Measurements from ENCODE around the gene PDE11A. TPM values are rescaled to one million over a fixed set of nuclear protein-coding genes. Genes with fewer than 3 reads are reported as not detected.
A peak's percentile ranks its signal among the peaks of the same experiment; 100 is the strongest.

PDE11A gene
- total RNA-seq, 8 experiments from 2014 or later, result 0.31 to 6.9 (median 3.9) TPM

GRCh38 chr2:177746358-177746757, 326.2 kb downstream of the PDE11A start:
- H3K4me1 ChIP-seq (replicated peaks in 1 of 2), result peaks cover 0 to 4% of the 10 kb centered on the region in 2 donors
- no peak for ATAC-seq (replicated peaks in 6 of 8)
- in situ Hi-C loops (cut with MboI; ENCODE audit: low pct_unique_long_range_greater_than_20kb in 2 of 9, low sequenced_read_pairs in 9 of 9, unreplicated experiment in 9 of 9), result loop anchor here in 4 of 9 experiments (25.0 kb wide), 2 partner anchors 259 to 584 kb away; no protein-coding TSS in a partner anchor

GRCh38 chr2:177745531-177745930, 327.0 kb downstream of the PDE11A start:
- no peak for ATAC-seq (replicated peaks in 6 of 8)
- 40% methylated on average over 1 of the region's 1 CpG; no CpG with 5 or more reads in 9 of the 10 experiments for WGBS, 10 experiments

More at GRCh38 chr2:177746358-177746757, 326.2 kb downstream of the PDE11A start:
- no peak overlapping the region for H3K27ac ChIP-seq
- 21 to 100% (median 81%) methylated on average over 1 to 2 of the region's 2 CpGs; no CpG with 5 or more reads in 1 of the 10 experiments for WGBS, 10 experiments
- no peak overlapping the region for H3K4me3 ChIP-seq

GRCh38 chr2:177742851-177743250, 329.7 kb downstream of the PDE11A start:
- H3K4me3 ChIP-seq, result no peak overlapping the region
- 25 to 83% (median 52%) methylated on average over 1 to 3 of the region's 3 CpGs; no CpG with 5 or more reads in 1 of the 10 experiments for WGBS, 10 experiments
- in situ Hi-C loops (cut with MboI; ENCODE audit: low pct_unique_long_range_greater_than_20kb in 2 of 9, low sequenced_read_pairs in 9 of 9, unreplicated experiment in 9 of 9), result loop anchor here in 4 of 9 experiments (25.0 kb wide), 2 partner anchors 256 to 581 kb away; no protein-coding TSS in a partner anchor
- H3K4me1 ChIP-seq (replicated peaks in 1 of 2), result no peaks in the 10 kb centered on the region
- no peak for ATAC-seq (replicated peaks in 6 of 8)
- no peak overlapping the region for H3K27ac ChIP-seq

More at GRCh38 chr2:177745531-177745930, 327.0 kb downstream of the PDE11A start:
- Histone ChIP-seq H3K4me1 (replicated peaks in 1 of 2) (peaks cover 0 to 4% of the 10 kb centered on the region in 2 donors), H3K27ac (no peak overlapping the region), H3K4me3 (no peak overlapping the region)
- in situ Hi-C loops (cut with MboI; ENCODE audit: low pct_unique_long_range_greater_than_20kb in 2 of 9, low sequenced_read_pairs in 9 of 9, unreplicated experiment in 9 of 9), result loop anchor here in 4 of 9 experiments (25.0 kb wide), 2 partner anchors 258 to 583 kb away; no protein-coding TSS in a partner anchor

GRCh38 chr2:177741866-177742265, 330.7 kb downstream of the PDE11A start:
- in situ Hi-C loops (cut with MboI; ENCODE audit: low pct_unique_long_range_greater_than_20kb in 2 of 9, low sequenced_read_pairs in 9 of 9, unreplicated experiment in 9 of 9), result loop anchor here in 4 of 9 experiments (25.0 kb wide), 2 partner anchors 255 to 580 kb away; no protein-coding TSS in a partner anchor
- 32 to 100% (median 80%) methylated on average over 1 to 2 of the region's 2 CpGs; no CpG with 5 or more reads in 3 of the 10 experiments for WGBS, 10 experiments
- H3K4me3 ChIP-seq, result no peak overlapping the region
- no peaks in the 10 kb centered on the region for H3K4me1 ChIP-seq (replicated peaks in 1 of 2)
- ATAC-seq (replicated peaks in 6 of 8), result no peak
- no peak overlapping the region for H3K27ac ChIP-seq

- WGBS, 10 experiments, result 0 to 100% (median 40%) methylated on average over 1 of the region's 1 CpG; no CpG with 5 or more reads in 3 of the 10 experiments
- H3K4me1 ChIP-seq (replicated peaks in 1 of 2), result no peaks in the 10 kb centered on the region
- peak in 1 of 8 experiments; percentile 86 for ATAC-seq (replicated peaks in 6 of 8)
- no peak overlapping the region for H3K27ac ChIP-seq
- no peak overlapping the region for H3K4me3 ChIP-seq
- in situ Hi-C loops (cut with MboI; ENCODE audit: low pct_unique_long_range_greater_than_20kb in 2 of 9, low sequenced_read_pairs in 9 of 9, unreplicated experiment in 9 of 9), result loop anchor here in 4 of 9 experiments (25.0 kb wide), 2 partner anchors 253 to 578 kb away; no protein-coding TSS in a partner anchor
Observed at GRCh38 chr2:177740700-177741099, 331.9 kb downstream of the PDE11A start.

GRCh38 chr2:177738461-177739235, 333.9 kb downstream of the PDE11A start:
- Histone ChIP-seq H3K4me1 (replicated peaks in 1 of 2) (peaks cover 0 to under 1% of the 10 kb centered on the region in 2 donors), H3K27ac (no peak overlapping the region), H3K4me3 (no peak overlapping the region)
- in situ Hi-C loops (cut with MboI; ENCODE audit: low pct_unique_long_range_greater_than_20kb in 2 of 9, low sequenced_read_pairs in 9 of 9, unreplicated experiment in 9 of 9), result loop anchor here in 4 of 9 experiments (25.0 kb wide), 2 partner anchors 251 to 576 kb away; no protein-coding TSS in a partner anchor
- no peak for ATAC-seq (replicated peaks in 6 of 8)
- WGBS, 10 experiments, result 18 to 100% (median 66%) methylated on average over 1 to 7 of the region's 7 CpGs

GRCh38 chr2:177735318-177735803, 337.2 kb downstream of the PDE11A start:
- 44 to 100% (median 92%) methylated on average over 2 to 5 of the region's 6 CpGs for WGBS, 10 experiments
- peaks cover 0 to 32% of the 10 kb centered on the region in 2 donors for H3K4me1 ChIP-seq (replicated peaks in 1 of 2)
- no peak for ATAC-seq (replicated peaks in 6 of 8)
- no peak overlapping the region for H3K27ac ChIP-seq
- no peak overlapping the region for H3K4me3 ChIP-seq
- in situ Hi-C loops (cut with MboI; ENCODE audit: low pct_unique_long_range_greater_than_20kb in 2 of 9, low sequenced_read_pairs in 9 of 9, unreplicated experiment in 9 of 9), result loop anchor here in 4 of 9 experiments (25.0 kb wide), 2 partner anchors 248 to 573 kb away; no protein-coding TSS in a partner anchor

GRCh38 chr2:177733322-177733855, 339.2 kb downstream of the PDE11A start:
- WGBS, 10 experiments, result 14 to 90% (median 50%) methylated on average over 1 to 2 of the region's 2 CpGs; no CpG with 5 or more reads in 2 of the 10 experiments
- in situ Hi-C loops (cut with MboI; ENCODE audit: low pct_unique_long_range_greater_than_20kb in 2 of 9, low sequenced_read_pairs in 9 of 9, unreplicated experiment in 9 of 9), result loop anchor here in 4 of 9 experiments (25.0 kb wide), 2 partner anchors 246 to 571 kb away; no protein-coding TSS in a partner anchor
- Histone ChIP-seq H3K27ac (no peak overlapping the region), H3K4me1 (replicated peaks in 1 of 2) (peaks cover 4 to 49% of the 10 kb centered on the region in 2 donors), H3K4me3 (no peak overlapping the region)
- no peak for ATAC-seq (replicated peaks in 6 of 8)

- H3K4me3 ChIP-seq, result no peak overlapping the region
- peaks cover 13 to 70% of the 10 kb centered on the region in 2 donors for H3K4me1 ChIP-seq (replicated peaks in 1 of 2)
- in situ Hi-C loops (cut with MboI; ENCODE audit: low pct_unique_long_range_greater_than_20kb in 2 of 9, low sequenced_read_pairs in 9 of 9, unreplicated experiment in 9 of 9), result loop anchor here in 4 of 9 experiments (25.0 kb wide), 2 partner anchors 244 to 569 kb away; no protein-coding TSS in a partner anchor
- WGBS, 10 experiments, result 8 to 80% (median 51%) methylated on average over 1 to 3 of the region's 3 CpGs; no CpG with 5 or more reads in 4 of the 10 experiments
- peak in 3 of 8 experiments; percentile 20 to 60 (median 53) for ATAC-seq (replicated peaks in 6 of 8)
- no peak overlapping the region for H3K27ac ChIP-seq
Observed at GRCh38 chr2:177731384-177731783, 341.2 kb downstream of the PDE11A start.

- peaks cover 13 to 75% of the 10 kb centered on the region in 2 donors for H3K4me1 ChIP-seq (replicated peaks in 1 of 2)
- WGBS, 10 experiments, result 40 to 86% (median 64%) methylated on average over 2 of the region's 2 CpGs; no CpG with 5 or more reads in 1 of the 10 experiments
Observed at GRCh38 chr2:177730792-177731191, 341.8 kb downstream of the PDE11A start.

GRCh38 chr2:177730363-177730762, 342.2 kb downstream of the PDE11A start:
- ATAC-seq (replicated peaks in 6 of 8), result no peak
- no peak overlapping the region for H3K27ac ChIP-seq
- H3K4me3 ChIP-seq, result no peak overlapping the region
- in situ Hi-C loops (cut with MboI; ENCODE audit: low pct_unique_long_range_greater_than_20kb in 2 of 9, low sequenced_read_pairs in 9 of 9, unreplicated experiment in 9 of 9), result loop anchor here in 4 of 9 experiments (25.0 kb wide), 2 partner anchors 243 to 568 kb away; no protein-coding TSS in a partner anchor
- WGBS, 10 experiments, result 34 to 90% (median 77%) methylated on average over 3 of the region's 3 CpGs
- peaks cover 13 to 77% of the 10 kb centered on the region in 2 donors for H3K4me1 ChIP-seq (replicated peaks in 1 of 2)

More at GRCh38 chr2:177730792-177731191, 341.8 kb downstream of the PDE11A start:
- no peak overlapping the region for H3K27ac ChIP-seq
- H3K4me3 ChIP-seq, result no peak overlapping the region
- in situ Hi-C loops (cut with MboI; ENCODE audit: low pct_unique_long_range_greater_than_20kb in 2 of 9, low sequenced_read_pairs in 9 of 9, unreplicated experiment in 9 of 9), result loop anchor here in 4 of 9 experiments (25.0 kb wide), 2 partner anchors 243 to 568 kb away; no protein-coding TSS in a partner anchor
- ATAC-seq (replicated peaks in 6 of 8), result no peak

GRCh38 chr2:177728920-177729319, 343.7 kb downstream of the PDE11A start:
- H3K4me3 ChIP-seq, result no peak overlapping the region
- peak in 2 of 8 experiments; percentile 22 to 75 for ATAC-seq (replicated peaks in 6 of 8)
- 57 to 100% (median 78%) methylated on average over 1 to 2 of the region's 2 CpGs; no CpG with 5 or more reads in 3 of the 10 experiments for WGBS, 10 experiments
- in situ Hi-C loops (cut with MboI; ENCODE audit: low pct_unique_long_range_greater_than_20kb in 2 of 9, low sequenced_read_pairs in 9 of 9, unreplicated experiment in 9 of 9), result loop anchor here in 4 of 9 experiments (25.0 kb wide), 2 partner anchors 242 to 567 kb away; no protein-coding TSS in a partner anchor
- peaks cover 18 to 91% of the 10 kb centered on the region in 2 donors for H3K4me1 ChIP-seq (replicated peaks in 1 of 2)
- H3K27ac ChIP-seq, result peak overlapping the region in 1 of 2 donors; percentile 25

Data from motor neuron (in vitro differentiated cells).